Liver (tissue), 9 donors: ENCODE results near the gene UPK2. TPM values are rescaled to one million over a fixed set of nuclear protein-coding genes. Genes with fewer than 3 reads are reported as not detected.

Source experiments
- DNase-seq: peaks from one replicate; pipeline ENCODE4 v3.0.0-alpha.2; 2017; ENCODE audit warnings: low spot score
- H3K27ac ChIP-seq, 2 donors: one replicate each; pipeline ENCODE4 v1.7.0; 2013; ENCODE audit warnings: inconsistent platforms in 2 of 2, low read length in 2 of 2, control low read depth in 1 of 2, low read depth in 1 of 2, mild to moderate bottlenecking in 1 of 2
- H3K27me3 ChIP-seq, 4 donors: one replicate each; pipeline versions ENCODE4 v1.6.1 to v1.7.0; 2013; ENCODE audit warnings: low read length in 3 of 4, inconsistent platforms in 1 of 4, mild to moderate bottlenecking in 1 of 4, moderate library complexity in 1 of 4; ENCODE audit not compliant: control insufficient read depth in 4 of 4, insufficient read depth in 4 of 4
- H3K36me3 ChIP-seq, 4 donors: one replicate each; pipeline versions ENCODE4 v1.6.1 to v1.7.0; 2013; ENCODE audit warnings: low read length in 3 of 4, mild to moderate bottlenecking in 3 of 4, low read depth in 1 of 4, moderate library complexity in 1 of 4; ENCODE audit not compliant: control insufficient read depth in 4 of 4, insufficient read depth in 3 of 4
- H3K4me1 ChIP-seq, 4 donors: one replicate each; pipeline versions ENCODE4 v1.6.1 to v1.7.0; 2013; ENCODE audit warnings: low read length in 3 of 4, mild to moderate bottlenecking in 3 of 4, moderate library complexity in 1 of 4; ENCODE audit not compliant: control insufficient read depth in 4 of 4, insufficient read depth in 4 of 4
- H3K4me3 ChIP-seq, 3 donors: one replicate each; pipeline versions ENCODE4 v1.6.1 to v1.7.0; 2013; ENCODE audit warnings: low read length in 3 of 3, control low read depth in 1 of 3, low read depth in 1 of 3, mild to moderate bottlenecking in 1 of 3
- H3K9ac ChIP-seq, 2 donors: one replicate each; pipeline ENCODE4 v1.7.0; 2013; ENCODE audit warnings: low read length in 2 of 2, mild to moderate bottlenecking in 2 of 2, moderate library complexity in 2 of 2, control low read depth in 1 of 2, low read depth in 1 of 2
- H3K9me3 ChIP-seq, 4 donors: one replicate each; pipeline versions ENCODE4 v1.6.1 to v1.7.0; 2013; ENCODE audit warnings: low read length in 3 of 4; ENCODE audit not compliant: control insufficient read depth in 4 of 4
- EGR1 ChIP-seq, 2 donors: IDR thresholded peaks; 2 replicates each; pipeline ENCODE4 v1.6.1; 2016 to 2018; ENCODE audit warnings: antibody characterized with exemption in 2 of 2, low read depth in 2 of 2
- FOXA1 ChIP-seq: IDR thresholded peaks from 2 replicates; pipeline ENCODE4 v1.6.1; 2016; ENCODE audit warnings: antibody characterized with exemption
- FOXA2 ChIP-seq: IDR thresholded peaks from 2 replicates; pipeline ENCODE4 v1.6.1; 2016; ENCODE audit warnings: antibody characterized with exemption
- HNF4A ChIP-seq, 2 donors: conservative IDR thresholded peaks; 2 replicates each; pipeline ENCODE4 v1.6.1; 2016; ENCODE audit warnings: antibody characterized with exemption in 2 of 2, mild to moderate bottlenecking in 2 of 2
- HNF4G ChIP-seq: IDR thresholded peaks from 2 replicates; pipeline ENCODE4 v1.6.1; 2016; ENCODE audit warnings: antibody characterized with exemption
- JUND ChIP-seq, 2 donors: IDR thresholded peaks; 2 replicates each; pipeline ENCODE4 v1.6.1; 2016; ENCODE audit warnings: antibody characterized with exemption in 2 of 2
- RAD21 ChIP-seq, 2 donors: IDR thresholded peaks; 2 replicates each; pipeline ENCODE4 v1.6.1; 2016; ENCODE audit warnings: antibody characterized with exemption in 2 of 2, mild to moderate bottlenecking in 2 of 2
- RXRA ChIP-seq, 2 donors: IDR thresholded peaks; 2 replicates each; pipeline ENCODE4 v1.6.1; 2017 to 2018; ENCODE audit warnings: antibody characterized with exemption in 2 of 2, mild to moderate bottlenecking in 1 of 2
- TAF1 ChIP-seq: conservative IDR thresholded peaks from 2 replicates; pipeline ENCODE4 v1.6.1; 2016; ENCODE audit warnings: antibody characterized with exemption, mild to moderate bottlenecking
- YY1 ChIP-seq: IDR thresholded peaks from 2 replicates; pipeline ENCODE4 v1.6.1; 2016; ENCODE audit warnings: antibody characterized with exemption, mild to moderate bottlenecking
- WGBS: extraction: QIAGEN DNeasy Blood & Tissue Kit; methylation state at CpG from one replicate; pipeline ENCODE4 v1.1.7; 2013; 5-methylcytosine and 5-hydroxymethylcytosine counted together
- polyA plus RNA-seq, 2 donors: library from polyadenylated mRNA; stranded (reverse) in 1 of 2; unstranded in 1 of 2; fragments of 200-250 nt in 1 of 2; fragments of >200 nt in 1 of 2; fragmentation: Nextera tagmentation in 1 of 2; extraction: Ambion mirVana in 1 of 2; gene quantifications; one replicate each; pipeline versions ENCODE4 v1.2.1 to v1.2.3, GENCODE V29; 2013 to 2015
- total RNA-seq, 2 donors: library from RNA; depleted of rRNA; stranded (reverse); fragments of >200 nt; gene quantifications; one replicate each; pipeline ENCODE4 v1.2.3, GENCODE V29; 2014
- TF ChIP-seq, protein P1 (sequence below): IDR thresholded peaks from 2 replicates; pipeline ENCODE4 v1.6.1; 2016; ENCODE audit warnings: antibody characterized with exemption, mild to moderate bottlenecking
- TF ChIP-seq, protein P2 (sequence below): IDR thresholded peaks from 2 replicates; pipeline ENCODE4 v1.6.1; 2016; ENCODE audit warnings: antibody characterized with exemption
- TF ChIP-seq, protein P3 (sequence below): IDR thresholded peaks from 2 replicates; pipeline ENCODE4 v1.6.1; 2016; ENCODE audit warnings: antibody characterized with exemption
- TF ChIP-seq, protein P4 (sequence below): IDR thresholded peaks from 2 replicates; pipeline ENCODE4 v1.6.1; 2016; ENCODE audit warnings: antibody characterized with exemption
- donor health status: healthy.
- donor health status: healthy.
- donor health status: healthy.
- donor health status: healthy.
- donor health status: healthy.

Gene UPK2
- total and polyA plus RNA-seq, 4 donors: not detected

DNA sequence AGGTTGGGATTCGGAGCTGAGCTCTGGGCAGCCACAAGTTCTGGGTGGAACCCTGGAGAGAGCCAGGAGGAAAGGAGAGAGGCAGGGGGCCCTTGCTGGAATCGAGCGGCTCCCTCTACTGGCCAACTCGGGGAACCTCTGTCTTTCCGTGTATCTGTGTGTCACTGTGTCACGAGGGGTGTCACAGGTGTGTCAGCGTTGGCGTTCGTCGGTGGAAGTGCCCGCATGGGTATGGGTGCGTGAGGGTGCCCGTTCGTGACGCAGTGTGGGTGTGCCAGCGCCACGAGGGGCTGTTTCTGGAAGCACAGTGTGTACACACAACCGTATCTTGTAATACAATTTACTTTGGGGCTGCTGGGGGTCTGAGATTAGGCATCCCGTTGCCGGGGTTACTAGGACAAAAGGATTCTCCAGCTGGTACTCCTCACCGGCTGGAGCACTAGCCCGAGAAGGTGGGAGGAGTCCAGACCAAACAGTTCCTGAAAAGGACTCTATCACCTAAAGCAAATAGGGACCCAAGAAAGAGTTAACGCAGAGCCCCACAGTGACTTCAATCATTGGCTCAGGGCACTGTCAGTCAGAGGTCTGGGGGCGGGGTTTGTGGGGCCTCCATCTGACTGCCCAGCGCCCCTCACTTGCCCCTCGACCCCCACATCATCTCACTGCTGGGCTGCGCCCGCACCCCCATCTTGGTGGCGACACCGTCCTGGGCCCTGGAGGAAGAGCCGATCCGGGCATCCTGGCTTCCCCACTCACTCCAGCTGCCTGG, 27.8 kb upstream of the UPK2 start (continued):
- TF ChIP-seq FOXA2 (no peak), RAD21 (IDR thresholded peaks at IDR 0.05) (peak; percentile 94 to 95), HNF4G (no peak)

DNA sequence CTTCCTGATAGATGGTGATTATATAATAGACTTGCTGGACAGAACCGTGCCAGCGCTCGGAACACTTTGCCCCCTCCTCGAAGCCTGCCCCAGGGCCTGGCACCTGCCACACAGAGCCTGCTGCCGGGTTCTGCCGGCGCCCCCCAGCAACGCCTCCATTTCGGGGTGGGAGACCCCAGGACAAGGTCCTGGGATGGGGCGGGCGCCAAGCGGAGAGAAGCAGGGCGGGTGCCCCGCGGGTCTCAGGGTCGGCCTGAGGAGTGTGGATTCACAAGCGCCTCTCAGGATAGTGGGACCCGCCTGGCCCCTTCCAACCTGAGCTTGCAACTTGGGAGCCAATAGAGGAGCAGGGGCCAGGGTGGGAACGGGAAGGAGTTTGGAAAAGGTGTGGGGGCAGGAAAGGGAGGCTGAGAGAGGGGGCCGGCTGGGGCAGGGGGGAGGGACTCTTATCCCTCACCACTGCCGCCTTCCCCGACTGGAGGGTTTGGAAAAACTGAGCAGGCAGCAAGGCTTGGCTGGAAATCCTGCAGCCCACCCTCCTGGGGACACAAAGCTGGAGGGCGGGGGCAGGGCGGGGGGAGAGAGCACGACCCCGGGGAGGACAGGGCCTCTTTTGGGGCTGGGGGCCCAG, 27.1 kb upstream of the UPK2 start:
- H3K4me1 ChIP-seq: peaks cover 2 to 37% (median 26%) of the 10 kb centered on the region in 4 donors
- 1% methylated on average over 26 of the region's 26 CpGs for WGBS
- H3K9me3 ChIP-seq: no peaks in the 10 kb centered on the region
- no peaks in the 10 kb centered on the region for H3K27me3 ChIP-seq
- peak in 1 of 2 donors; percentile 23 for TF ChIP-seq HNF4A (conservative IDR thresholded peaks at IDR 0.05)
- TF ChIP-seq, protein P1, sequence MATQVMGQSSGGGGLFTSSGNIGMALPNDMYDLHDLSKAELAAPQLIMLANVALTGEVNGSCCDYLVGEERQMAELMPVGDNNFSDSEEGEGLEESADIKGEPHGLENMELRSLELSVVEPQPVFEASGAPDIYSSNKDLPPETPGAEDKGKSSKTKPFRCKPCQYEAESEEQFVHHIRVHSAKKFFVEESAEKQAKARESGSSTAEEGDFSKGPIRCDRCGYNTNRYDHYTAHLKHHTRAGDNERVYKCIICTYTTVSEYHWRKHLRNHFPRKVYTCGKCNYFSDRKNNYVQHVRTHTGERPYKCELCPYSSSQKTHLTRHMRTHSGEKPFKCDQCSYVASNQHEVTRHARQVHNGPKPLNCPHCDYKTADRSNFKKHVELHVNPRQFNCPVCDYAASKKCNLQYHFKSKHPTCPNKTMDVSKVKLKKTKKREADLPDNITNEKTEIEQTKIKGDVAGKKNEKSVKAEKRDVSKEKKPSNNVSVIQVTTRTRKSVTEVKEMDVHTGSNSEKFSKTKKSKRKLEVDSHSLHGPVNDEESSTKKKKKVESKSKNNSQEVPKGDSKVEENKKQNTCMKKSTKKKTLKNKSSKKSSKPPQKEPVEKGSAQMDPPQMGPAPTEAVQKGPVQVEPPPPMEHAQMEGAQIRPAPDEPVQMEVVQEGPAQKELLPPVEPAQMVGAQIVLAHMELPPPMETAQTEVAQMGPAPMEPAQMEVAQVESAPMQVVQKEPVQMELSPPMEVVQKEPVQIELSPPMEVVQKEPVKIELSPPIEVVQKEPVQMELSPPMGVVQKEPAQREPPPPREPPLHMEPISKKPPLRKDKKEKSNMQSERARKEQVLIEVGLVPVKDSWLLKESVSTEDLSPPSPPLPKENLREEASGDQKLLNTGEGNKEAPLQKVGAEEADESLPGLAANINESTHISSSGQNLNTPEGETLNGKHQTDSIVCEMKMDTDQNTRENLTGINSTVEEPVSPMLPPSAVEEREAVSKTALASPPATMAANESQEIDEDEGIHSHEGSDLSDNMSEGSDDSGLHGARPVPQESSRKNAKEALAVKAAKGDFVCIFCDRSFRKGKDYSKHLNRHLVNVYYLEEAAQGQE: peak; percentile 3
- TF ChIP-seq, protein P2, sequence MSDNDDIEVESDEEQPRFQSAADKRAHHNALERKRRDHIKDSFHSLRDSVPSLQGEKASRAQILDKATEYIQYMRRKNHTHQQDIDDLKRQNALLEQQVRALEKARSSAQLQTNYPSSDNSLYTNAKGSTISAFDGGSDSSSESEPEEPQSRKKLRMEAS: no peak
- H3K4me3 ChIP-seq: peak overlapping the region; percentile 72 to 90 (median 88)
- H3K9ac ChIP-seq: peak overlapping the region; percentile 68 to 95
- no peaks in the 10 kb centered on the region for H3K36me3 ChIP-seq
- no peak for DNase-seq
- peak overlapping the region; percentile 97 to 99 for H3K27ac ChIP-seq

DNA sequence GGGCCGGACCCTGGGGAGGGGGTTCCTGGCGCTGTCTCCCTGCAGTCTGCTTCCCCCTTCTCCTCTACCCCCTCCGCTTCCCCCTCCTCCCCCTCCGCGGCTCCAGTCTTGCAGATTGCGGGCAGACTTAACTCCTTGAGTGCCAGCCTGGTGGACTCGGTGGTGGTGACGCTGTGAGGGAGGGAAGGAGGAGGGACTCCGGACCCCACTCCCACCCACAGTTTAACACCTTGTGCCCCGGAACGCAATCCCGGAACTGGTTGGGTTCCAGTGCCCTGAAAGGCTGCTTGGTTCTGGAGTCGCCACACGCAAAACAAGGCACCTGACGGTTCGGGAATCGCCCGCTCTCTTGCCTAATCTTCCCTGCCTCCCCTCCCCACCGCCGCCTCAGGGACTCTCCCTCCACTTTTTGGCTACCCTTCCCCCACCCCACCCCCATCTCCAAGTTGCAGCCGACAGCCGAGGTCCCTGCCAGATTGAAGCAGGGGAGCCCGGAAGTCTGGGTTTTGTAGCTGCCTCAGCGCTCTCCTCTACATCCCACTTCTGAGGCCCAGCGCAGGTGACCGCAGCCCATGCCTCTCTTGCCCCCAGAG, 26.5 kb upstream of the UPK2 start:
- under 1% methylated on average over 24 of the region's 26 CpGs for WGBS
- Histone ChIP-seq H3K27ac (peak overlapping the region; percentile 97 to 99), H3K4me3 (peak overlapping the region; percentile 72 to 90 (median 81)), H3K27me3 (no peaks in the 10 kb centered on the region), H3K4me1 (peaks cover 1 to 32% (median 22%) of the 10 kb centered on the region in 4 donors), H3K9ac (peak overlapping the region in 1 of 2 donors; percentile 45), H3K9me3 (no peaks in the 10 kb centered on the region), H3K36me3 (no peaks in the 10 kb centered on the region)
- TF ChIP-seq RXRA (IDR thresholded peaks at IDR 0.05) (no peak), JUND (IDR thresholded peaks at IDR 0.05) (no peak), TAF1 (no peak), FOXA2 (no peak), FOXA1 (no peak), YY1 (no peak), EGR1 (IDR thresholded peaks at IDR 0.05; ENCODE audit: low read depth in 2 of 2) (no peak), HNF4G (no peak)
- TF ChIP-seq, protein P2: no peak
- TF ChIP-seq, protein P3, sequence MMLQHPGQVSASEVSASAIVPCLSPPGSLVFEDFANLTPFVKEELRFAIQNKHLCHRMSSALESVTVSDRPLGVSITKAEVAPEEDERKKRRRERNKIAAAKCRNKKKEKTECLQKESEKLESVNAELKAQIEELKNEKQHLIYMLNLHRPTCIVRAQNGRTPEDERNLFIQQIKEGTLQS: no peak
- TF ChIP-seq, protein P4, sequence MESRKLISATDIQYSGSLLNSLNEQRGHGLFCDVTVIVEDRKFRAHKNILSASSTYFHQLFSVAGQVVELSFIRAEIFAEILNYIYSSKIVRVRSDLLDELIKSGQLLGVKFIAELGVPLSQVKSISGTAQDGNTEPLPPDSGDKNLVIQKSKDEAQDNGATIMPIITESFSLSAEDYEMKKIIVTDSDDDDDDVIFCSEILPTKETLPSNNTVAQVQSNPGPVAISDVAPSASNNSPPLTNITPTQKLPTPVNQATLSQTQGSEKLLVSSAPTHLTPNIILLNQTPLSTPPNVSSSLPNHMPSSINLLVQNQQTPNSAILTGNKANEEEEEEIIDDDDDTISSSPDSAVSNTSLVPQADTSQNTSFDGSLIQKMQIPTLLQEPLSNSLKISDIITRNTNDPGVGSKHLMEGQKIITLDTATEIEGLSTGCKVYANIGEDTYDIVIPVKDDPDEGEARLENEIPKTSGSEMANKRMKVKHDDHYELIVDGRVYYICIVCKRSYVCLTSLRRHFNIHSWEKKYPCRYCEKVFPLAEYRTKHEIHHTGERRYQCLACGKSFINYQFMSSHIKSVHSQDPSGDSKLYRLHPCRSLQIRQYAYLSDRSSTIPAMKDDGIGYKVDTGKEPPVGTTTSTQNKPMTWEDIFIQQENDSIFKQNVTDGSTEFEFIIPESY: no peak
- no peak for DNase-seq
